Measurements from ENCODE around the gene PRR5L.

Gene PRR5L

DNA sequence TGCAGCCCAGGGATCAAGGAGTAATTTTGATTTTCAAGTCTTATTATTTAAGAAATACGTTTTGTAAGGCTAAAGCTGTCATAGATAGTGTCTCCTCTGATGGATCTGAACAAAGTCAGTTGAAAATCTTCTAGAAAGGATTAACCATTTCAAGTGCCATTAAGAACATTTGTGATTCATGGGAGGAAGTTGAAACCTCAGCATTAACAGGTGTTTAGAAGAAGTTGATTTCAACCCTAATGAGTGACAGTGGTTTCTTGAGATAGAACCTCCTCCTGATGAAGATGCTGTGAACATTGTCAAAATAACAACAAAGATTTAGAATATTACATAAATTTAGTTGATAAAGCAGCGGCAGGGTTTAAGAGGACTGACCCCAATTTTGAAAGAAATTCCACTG is 61.7 kb downstream of the PRR5L start:
- Mint-ChIP-seq H3K27ac (no peak overlapping the region), H3K27me3 (peaks cover 15% of the 10 kb centered on the region), H3K4me1 (peaks cover 16% of the 10 kb centered on the region), H3K36me3 (no peaks in the 10 kb centered on the region), H3K9me3 (no peaks in the 10 kb centered on the region), H3K4me3 (no peak overlapping the region)

DNA sequence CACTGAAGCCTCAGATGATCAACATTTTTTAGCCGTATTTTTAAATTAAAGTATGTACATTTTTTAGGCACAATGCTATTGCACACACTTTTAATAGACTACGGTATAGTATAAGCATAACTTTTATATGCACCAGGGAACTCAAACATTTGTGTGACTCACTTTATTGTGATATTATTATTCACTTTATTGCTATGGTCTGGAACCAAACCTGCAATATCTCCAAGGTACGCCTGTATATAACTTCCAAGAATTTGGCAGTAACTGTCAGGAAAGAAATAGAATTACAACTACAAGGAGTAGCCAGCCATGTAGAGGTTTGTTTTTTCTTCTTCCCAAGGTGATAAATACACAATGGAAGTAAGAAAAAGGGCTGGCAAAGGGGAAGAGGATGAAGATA is 62.3 kb downstream of the PRR5L start:
- H3K27me3 Mint-ChIP-seq: peaks cover 14% of the 10 kb centered on the region
- no peak overlapping the region for H3K27ac Mint-ChIP-seq
- H3K36me3 Mint-ChIP-seq: no peaks in the 10 kb centered on the region
- peaks cover 12% of the 10 kb centered on the region for H3K4me1 Mint-ChIP-seq
- H3K9me3 Mint-ChIP-seq: no peaks in the 10 kb centered on the region
- no peak overlapping the region for H3K4me3 Mint-ChIP-seq

DNA sequence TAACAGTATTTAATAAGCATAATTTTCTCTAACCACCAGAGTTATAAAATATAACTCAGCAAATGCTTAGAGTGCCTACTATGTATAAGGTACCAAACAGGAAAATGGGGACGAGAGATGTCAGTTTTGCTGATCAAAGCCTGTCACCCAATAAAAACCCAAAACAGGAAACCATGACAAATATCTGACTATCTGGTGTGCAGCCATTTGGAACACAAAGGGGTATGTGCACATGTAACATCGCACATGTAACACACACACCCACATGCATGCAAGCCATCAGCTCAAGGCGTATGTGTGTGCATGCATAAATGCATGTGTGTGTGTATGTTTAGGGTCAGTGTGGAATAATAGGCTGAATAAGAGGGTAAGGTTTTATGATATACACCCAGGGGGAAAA is 64.2 kb downstream of the PRR5L start:
- H3K4me3 Mint-ChIP-seq: no peak overlapping the region

DNA sequence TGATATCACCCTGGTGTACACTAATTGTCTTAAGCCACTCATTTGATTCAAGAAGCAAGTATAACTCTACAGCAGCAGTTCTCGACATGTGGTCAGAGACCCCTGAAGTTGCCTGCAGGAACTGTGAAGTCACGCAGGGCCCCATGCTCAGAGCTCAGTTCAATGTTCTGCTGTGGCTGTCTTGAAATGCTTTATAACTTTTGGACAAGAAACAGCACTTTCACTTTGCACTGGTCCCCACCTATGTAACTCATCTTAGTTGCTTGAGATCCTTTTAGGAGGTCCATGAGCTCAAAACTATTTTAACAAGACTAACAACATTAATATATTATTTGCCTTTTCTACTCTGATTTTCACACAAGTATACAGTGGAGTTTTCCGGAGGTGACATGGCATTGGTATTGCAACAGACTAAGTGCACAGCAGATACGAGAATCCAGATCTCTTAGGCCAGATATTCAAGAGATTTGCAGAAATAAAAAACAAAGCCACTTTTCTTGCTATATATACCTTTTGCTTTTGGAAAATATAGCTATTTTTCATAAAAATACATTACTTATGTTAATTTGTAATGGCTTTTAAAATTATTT is 64.8 kb downstream of the PRR5L start:
- Mint-ChIP-seq H3K36me3 (no peaks in the 10 kb centered on the region), H3K4me1 (peaks cover 12% of the 10 kb centered on the region), H3K27me3 (peaks cover 14% of the 10 kb centered on the region), H3K27ac (no peak overlapping the region), H3K4me3 (no peak overlapping the region), H3K9me3 (no peaks in the 10 kb centered on the region)

More for the DNA sequence above, 64.2 kb downstream of the PRR5L start:
- H3K27ac Mint-ChIP-seq: no peak overlapping the region
- H3K36me3 Mint-ChIP-seq: no peaks in the 10 kb centered on the region
- peaks cover 14% of the 10 kb centered on the region for H3K27me3 Mint-ChIP-seq
- H3K4me1 Mint-ChIP-seq: peaks cover 12% of the 10 kb centered on the region
- H3K9me3 Mint-ChIP-seq: no peaks in the 10 kb centered on the region

DNA sequence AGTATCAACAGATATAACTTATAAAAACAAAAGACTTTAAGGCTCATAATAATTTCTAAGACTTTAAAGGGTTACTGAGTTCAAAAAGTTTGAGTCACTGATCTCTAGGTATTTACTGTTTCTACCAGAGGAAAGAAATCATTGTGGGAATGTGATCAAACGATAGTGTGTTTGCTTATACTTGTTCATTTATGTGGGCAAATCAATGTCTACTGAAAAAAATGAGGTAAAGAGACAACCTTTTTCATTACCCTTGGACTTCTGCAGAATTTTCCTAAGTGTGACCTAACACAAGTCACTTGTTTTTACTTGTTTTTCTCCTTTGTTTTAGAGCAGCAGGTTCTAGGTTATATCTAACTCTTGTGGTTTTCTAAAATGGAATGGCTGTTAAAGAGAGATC is 65.4 kb downstream of the PRR5L start:
- Mint-ChIP-seq H3K36me3 (no peaks in the 10 kb centered on the region), H3K4me3 (no peak overlapping the region), H3K4me1 (peaks cover 12% of the 10 kb centered on the region), H3K9me3 (no peaks in the 10 kb centered on the region), H3K27ac (no peak overlapping the region), H3K27me3 (peaks cover 14% of the 10 kb centered on the region)

DNA sequence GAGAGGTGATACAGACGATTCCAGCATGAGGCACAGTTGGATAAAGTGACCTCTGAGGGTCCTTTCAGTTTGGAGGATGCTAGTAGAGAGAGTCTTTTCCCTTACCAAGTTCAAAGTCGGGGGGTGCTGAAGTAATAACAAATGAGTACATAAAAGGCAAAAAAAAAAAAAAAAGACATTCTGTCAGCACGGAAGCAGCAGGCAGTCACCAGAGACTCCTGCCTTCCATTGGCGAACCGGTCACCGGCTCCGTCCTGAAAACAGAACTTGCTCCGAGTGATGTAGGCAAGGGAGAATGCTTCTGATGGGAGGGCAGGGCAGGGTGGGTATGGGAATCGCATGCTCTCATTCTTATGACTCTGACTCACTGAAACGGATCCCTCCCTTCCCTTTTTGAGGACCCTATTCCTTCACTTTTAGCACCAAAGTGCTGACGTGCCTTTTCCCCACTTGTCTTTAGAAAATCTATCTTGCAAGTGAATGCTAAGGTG is 65.9 kb downstream of the PRR5L start:
- H3K27ac Mint-ChIP-seq: no peak overlapping the region
- no peak overlapping the region for H3K4me3 Mint-ChIP-seq
- no peaks in the 10 kb centered on the region for H3K36me3 Mint-ChIP-seq
- H3K9me3 Mint-ChIP-seq: no peaks in the 10 kb centered on the region
- peaks cover 12% of the 10 kb centered on the region for H3K4me1 Mint-ChIP-seq
- H3K27me3 Mint-ChIP-seq: peaks cover 17% of the 10 kb centered on the region

DNA sequence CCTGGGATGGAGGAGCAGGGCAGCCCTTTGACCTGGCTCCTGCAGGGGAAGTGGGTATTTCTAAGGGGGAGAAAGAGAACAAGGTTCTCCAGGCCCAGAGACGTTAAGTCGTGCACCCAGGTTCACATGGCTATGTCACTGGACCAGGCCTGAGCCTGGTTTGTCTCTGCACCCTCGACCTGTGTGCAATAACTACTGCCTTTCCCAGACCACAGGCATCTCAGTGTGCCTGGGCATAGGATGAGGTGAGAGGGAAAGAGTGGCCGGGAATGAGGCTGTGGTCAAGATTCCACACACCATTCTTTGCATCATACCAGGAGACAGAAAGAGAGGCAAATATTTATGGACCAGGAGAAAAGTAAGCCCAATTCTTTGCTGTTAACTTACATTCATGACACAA is 66.8 kb downstream of the PRR5L start:
- Mint-ChIP-seq H3K9me3 (no peaks in the 10 kb centered on the region), H3K27ac (no peak overlapping the region), H3K36me3 (no peaks in the 10 kb centered on the region), H3K27me3 (peaks cover 21% of the 10 kb centered on the region), H3K4me3 (no peak overlapping the region), H3K4me1 (peaks cover 12% of the 10 kb centered on the region)

- peaks cover 21% of the 10 kb centered on the region for H3K27me3 Mint-ChIP-seq
- peaks cover 12% of the 10 kb centered on the region for H3K4me1 Mint-ChIP-seq
- H3K36me3 Mint-ChIP-seq: no peaks in the 10 kb centered on the region
- H3K9me3 Mint-ChIP-seq: no peaks in the 10 kb centered on the region
- no peak overlapping the region for H3K4me3 Mint-ChIP-seq
- H3K27ac Mint-ChIP-seq: no peak overlapping the region
Measured at GRCh38 chr11:36363361-36364268, 67.5 kb downstream of the PRR5L start.

GRCh38 chr11:36364551-36365325 is 68.7 kb downstream of the PRR5L start:
- H3K4me1 Mint-ChIP-seq: peaks cover 12% of the 10 kb centered on the region
- no peaks in the 10 kb centered on the region for H3K9me3 Mint-ChIP-seq
- no peak overlapping the region for H3K27ac Mint-ChIP-seq
- H3K27me3 Mint-ChIP-seq: peaks cover 22% of the 10 kb centered on the region
- H3K36me3 Mint-ChIP-seq: no peaks in the 10 kb centered on the region
- no peak overlapping the region for H3K4me3 Mint-ChIP-seq

DNA sequence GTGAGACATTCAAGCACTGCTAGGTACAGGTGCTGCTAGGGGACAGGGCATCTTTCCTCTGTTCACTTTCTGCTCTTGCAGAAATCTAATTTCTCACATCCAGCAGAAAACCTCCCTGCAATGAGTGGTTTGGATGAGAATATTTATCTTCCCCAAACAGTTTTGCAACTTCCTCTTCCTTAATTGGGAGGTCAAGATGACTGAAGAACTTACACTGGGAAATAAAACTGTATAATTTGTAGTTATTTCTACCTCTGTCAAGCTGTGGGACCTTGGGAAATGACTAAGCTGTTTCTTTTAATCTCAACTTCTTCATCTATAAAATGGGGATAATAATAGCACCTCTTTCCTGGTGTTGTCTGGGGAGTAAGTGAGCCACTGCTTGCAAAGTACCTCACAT is 69.8 kb downstream of the PRR5L start:
- peaks cover 21% of the 10 kb centered on the region for H3K27me3 Mint-ChIP-seq
- H3K9me3 Mint-ChIP-seq: no peaks in the 10 kb centered on the region
- H3K27ac Mint-ChIP-seq: no peak overlapping the region

GRCh38 chr11:36367806-36368680 is 72.0 kb downstream of the PRR5L start:
- H3K27me3 Mint-ChIP-seq: peaks cover 21% of the 10 kb centered on the region
- no peak overlapping the region for H3K27ac Mint-ChIP-seq
- no peaks in the 10 kb centered on the region for H3K9me3 Mint-ChIP-seq
- no peaks in the 10 kb centered on the region for H3K4me1 Mint-ChIP-seq
- no peaks in the 10 kb centered on the region for H3K36me3 Mint-ChIP-seq
- H3K4me3 Mint-ChIP-seq: no peak overlapping the region

More for the DNA sequence above, 69.8 kb downstream of the PRR5L start:
- H3K4me3 Mint-ChIP-seq: no peak overlapping the region
- peaks cover 5% of the 10 kb centered on the region for H3K4me1 Mint-ChIP-seq
- H3K36me3 Mint-ChIP-seq: no peaks in the 10 kb centered on the region

- Mint-ChIP-seq H3K4me3 (no peak overlapping the region), H3K27me3 (peaks cover 25% of the 10 kb centered on the region), H3K9me3 (no peaks in the 10 kb centered on the region), H3K36me3 (no peaks in the 10 kb centered on the region), H3K4me1 (no peaks in the 10 kb centered on the region), H3K27ac (no peak overlapping the region)
Measured at GRCh38 chr11:36371181-36371580, 75.1 kb downstream of the PRR5L start.

DNA sequence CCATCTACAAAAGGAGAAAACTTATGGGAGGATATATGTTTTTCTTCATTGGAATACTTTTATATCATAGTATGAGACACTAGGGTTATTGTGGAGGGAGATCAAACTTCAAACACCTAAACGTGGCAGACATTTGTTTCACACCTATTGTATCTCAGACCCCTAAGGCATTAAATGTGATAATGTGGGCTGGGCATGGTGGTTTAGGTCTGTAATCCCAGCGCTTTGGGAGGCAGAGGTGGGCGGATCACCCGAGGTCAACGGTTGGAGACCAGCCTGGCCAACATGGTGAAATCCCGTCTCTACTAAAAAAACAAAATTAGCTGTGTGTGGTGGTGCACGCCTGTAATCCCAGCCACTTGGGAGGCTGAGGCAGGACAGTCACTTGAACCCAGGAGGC is 75.5 kb downstream of the PRR5L start:
- Mint-ChIP-seq H3K4me1 (peaks cover under 1% of the 10 kb centered on the region), H3K27me3 (peaks cover 25% of the 10 kb centered on the region), H3K36me3 (no peaks in the 10 kb centered on the region), H3K27ac (no peak overlapping the region), H3K4me3 (no peak overlapping the region), H3K9me3 (no peaks in the 10 kb centered on the region)

DNA sequence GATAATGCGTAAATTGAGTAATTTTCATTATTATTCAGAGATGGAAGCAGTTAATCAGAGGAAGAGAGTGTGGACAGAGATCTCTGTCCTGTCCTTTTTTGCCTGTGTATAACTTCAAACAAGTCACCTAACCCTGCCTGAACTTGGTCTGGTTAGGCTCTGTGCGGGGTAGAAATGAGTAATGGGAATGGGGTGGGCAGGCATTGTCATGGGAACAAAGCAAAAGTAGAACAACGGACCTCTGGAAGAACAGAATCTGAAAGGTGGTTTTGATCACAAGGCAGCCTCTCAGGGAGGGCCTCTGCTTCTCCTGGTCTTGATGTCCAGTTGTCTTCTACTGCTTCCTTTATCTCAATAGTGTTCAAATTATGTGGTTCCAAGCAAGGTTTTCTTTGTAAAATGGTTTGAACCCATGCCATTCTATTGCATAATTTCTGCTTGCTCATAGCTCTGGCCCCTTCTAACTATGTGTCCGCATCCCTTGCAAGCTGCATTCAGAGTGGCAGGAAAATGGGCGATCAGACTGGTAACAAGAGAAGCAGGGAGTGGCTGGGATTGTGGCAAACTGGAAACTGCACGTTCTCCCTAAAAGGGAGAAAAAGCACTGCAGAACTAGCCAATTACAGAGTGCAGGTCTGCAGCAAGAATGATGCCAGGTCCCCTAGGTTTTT is 76.1 kb downstream of the PRR5L start:
- Mint-ChIP-seq H3K27ac (no peak overlapping the region), H3K4me3 (no peak overlapping the region), H3K9me3 (no peaks in the 10 kb centered on the region), H3K4me1 (peaks cover 4% of the 10 kb centered on the region), H3K27me3 (peaks cover 24% of the 10 kb centered on the region), H3K36me3 (no peaks in the 10 kb centered on the region)
